Suprapubic skin (tissue), 3 donors: ENCODE data around the gene GALNT8.

Experiments
- CTCF ChIP-seq, 2 donors: fragments of 200-600 bp in 1 of 2; fragments of 450-650 bp in 1 of 2; sonication (generic) in 1 of 2; IDR thresholded peaks; one replicate each; pipeline ENCODE4 v1.5.1; 2016 to 2019; ENCODE audit warnings: antibody characterized with exemption in 2 of 2, mild to moderate bottlenecking in 1 of 2, moderate library complexity in 1 of 2
- POLR2AphosphoS5 ChIP-seq, 3 donors: sonication (generic); formaldehyde crosslinking; IDR thresholded peaks; one replicate each; pipeline ENCODE4 v1.6.1; 2017; ENCODE audit warnings: antibody characterized with exemption in 3 of 3

- TF ChIP-seq POLR2AphosphoS5 (IDR thresholded peaks at IDR 0.05) (no peak), CTCF (IDR thresholded peaks at IDR 0.05) (no peak)
These were observed 74.3 kb downstream of the GALNT8 start for GRCh38 chr12:4794491-4794890.
